Endothelial cell of coronary artery (primary cell): ENCODE results near the gene ZNF396. TPM values are rescaled to one million over a fixed set of nuclear protein-coding genes. Genes with fewer than 3 reads are reported as not detected.

Source experiments
- total RNA-seq: library from RNA; depleted of rRNA; stranded (reverse); fragments of >200 nt; gene quantifications from 2 replicates; pipeline ENCODE4 v1.2.3, GENCODE V29; 2014

Gene ZNF396
- 0.36 and 0.56 TPM in 2 replicates for total RNA-seq

GRCh38 chr18:35376742-35377695 lies at the start of gene ZNF396:
Gene ZNF396, minus strand, starts transcription at chr18:35377337. Its CDS starts 3,045 bp downstream, at chr18:35374292.

GRCh38 chr18:35343936-35344735 lies 33.0 kb downstream of the ZNF396 start, which contains the start of gene ZNF24:
Gene ZNF24, minus strand, starts transcription at chr18:35344420. Its CDS starts 3,770 bp downstream, at chr18:35340650.

Other genes starting within 250 kb of the ZNF396 start
- gene ZNF397, start 136.3 kb downstream of the ZNF396 start, total RNA-seq: 3.3 and 7.9 TPM in 2 replicates
- gene ZSCAN30, start 87.1 kb downstream of the ZNF396 start, total RNA-seq: 9.6 and 14.2 TPM in 2 replicates
- 27.1 and 34.1 TPM in 2 replicates for gene ZNF24, start 32.9 kb downstream of the ZNF396 start, total RNA-seq
- 13.0 and 13.4 TPM in 2 replicates for gene INO80C, start 120.6 kb upstream of the ZNF396 start, total RNA-seq
- 160 and 198 TPM in 2 replicates for gene GALNT1, start 204.4 kb upstream of the ZNF396 start, total RNA-seq